T-helper 9 cell (primary cell): ENCODE data around the gene ACSF2.
A peak's percentile ranks its signal among the peaks of the same experiment; 100 is the strongest.
"Not testable (repeated sequence)": the region's sequence is repeated elsewhere in the genome, so short reads cannot be mapped to it uniquely, and the experiment has no call there.

Experiments used
- DNase-seq: peaks from one replicate; pipeline ENCODE4 v3.0.0-alpha.2; 2020
- total RNA-seq, 2 donors: gene quantifications; one replicate each; lab custom pipeline; 2026; lab: John Stamatoyannopoulos, UW

The ACSF2 gene, protein sequence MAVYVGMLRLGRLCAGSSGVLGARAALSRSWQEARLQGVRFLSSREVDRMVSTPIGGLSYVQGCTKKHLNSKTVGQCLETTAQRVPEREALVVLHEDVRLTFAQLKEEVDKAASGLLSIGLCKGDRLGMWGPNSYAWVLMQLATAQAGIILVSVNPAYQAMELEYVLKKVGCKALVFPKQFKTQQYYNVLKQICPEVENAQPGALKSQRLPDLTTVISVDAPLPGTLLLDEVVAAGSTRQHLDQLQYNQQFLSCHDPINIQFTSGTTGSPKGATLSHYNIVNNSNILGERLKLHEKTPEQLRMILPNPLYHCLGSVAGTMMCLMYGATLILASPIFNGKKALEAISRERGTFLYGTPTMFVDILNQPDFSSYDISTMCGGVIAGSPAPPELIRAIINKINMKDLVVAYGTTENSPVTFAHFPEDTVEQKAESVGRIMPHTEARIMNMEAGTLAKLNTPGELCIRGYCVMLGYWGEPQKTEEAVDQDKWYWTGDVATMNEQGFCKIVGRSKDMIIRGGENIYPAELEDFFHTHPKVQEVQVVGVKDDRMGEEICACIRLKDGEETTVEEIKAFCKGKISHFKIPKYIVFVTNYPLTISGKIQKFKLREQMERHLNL
- 15.2 to 20.5 reads per million in 2 donors for total RNA-seq

DNA sequence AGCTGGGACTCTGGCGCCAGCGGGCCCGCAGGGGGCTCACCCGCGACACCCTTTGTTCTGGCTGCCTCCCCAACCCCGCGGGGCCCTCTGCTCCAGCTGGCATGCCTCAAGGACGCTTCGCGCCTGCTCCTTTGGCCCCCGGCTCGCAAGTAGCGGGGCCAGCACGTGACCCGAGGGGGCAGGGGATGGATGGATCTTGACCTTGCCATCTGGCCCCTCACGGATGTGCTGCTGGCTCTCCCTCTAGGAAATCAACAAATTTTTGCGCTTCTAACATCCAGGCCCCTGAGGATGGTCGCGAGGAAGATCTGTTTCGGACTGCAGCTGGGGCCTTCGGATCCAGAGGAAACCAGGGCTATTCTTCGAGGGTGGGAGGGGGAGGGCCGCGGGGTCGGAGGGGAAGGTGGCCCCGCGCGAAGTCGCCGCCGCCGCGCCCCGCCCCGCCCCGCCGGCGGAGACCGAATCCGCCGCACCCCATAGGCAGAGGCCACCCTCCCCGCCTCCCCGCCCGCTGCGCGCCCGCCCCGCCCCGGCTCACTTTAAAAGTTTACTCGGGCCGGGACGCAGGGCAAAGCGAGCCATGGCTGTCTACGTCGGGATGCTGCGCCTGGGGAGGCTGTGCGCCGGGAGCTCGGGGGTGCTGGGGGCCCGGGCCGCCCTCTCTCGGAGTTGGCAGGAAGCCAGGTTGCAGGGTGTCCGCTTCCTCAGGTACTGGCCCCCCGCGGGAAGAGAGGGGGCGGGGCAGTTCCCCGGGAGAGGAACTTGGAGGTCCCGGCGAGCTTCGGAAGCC is at the start of gene ACSF2:
TSS of gene ACSF2 (plus strand) at position 537 of the 790 bp plus-strand sequence. CDS start at position 581, 44 bp downstream.
- peak; percentile 70 for DNase-seq

DNA sequence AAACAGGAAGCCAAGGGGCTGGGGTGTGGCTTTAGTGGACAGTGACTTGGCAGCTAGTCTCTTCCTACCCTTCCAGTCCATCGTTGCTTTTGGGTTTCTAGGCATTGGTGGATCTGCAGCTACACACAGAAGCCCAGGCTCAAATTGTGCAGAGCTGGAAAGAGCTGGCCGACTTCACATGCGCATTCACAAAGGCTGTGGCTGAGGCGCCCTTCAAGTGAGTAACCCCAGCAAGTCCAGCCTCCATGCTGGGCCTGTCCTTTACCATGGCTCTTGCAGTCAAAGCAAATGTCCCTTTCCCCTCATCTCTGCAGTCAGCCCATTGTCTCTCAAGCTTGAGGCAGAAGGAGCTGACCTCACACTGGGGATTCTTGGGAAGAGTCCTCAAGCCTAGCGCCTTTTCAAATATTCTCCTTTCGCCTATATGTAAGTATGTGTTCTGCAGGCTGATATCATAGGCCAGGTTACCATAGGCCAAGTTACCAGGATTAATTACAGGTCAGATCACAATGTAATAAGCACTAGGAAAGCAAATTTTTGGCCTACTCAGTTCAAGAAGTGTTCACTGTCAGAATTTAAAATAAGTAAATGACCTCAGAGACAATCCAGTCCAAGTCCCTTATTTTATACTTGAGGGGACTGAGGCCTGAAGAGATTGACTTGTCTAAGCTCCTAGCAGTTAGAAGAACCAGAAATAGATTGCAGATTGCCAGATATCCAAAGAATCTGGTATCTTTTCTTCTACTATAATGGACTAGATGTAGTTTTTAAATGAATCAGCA is 46.5 kb upstream of the ACSF2 start:
- DNase-seq, result no peak

DNA sequence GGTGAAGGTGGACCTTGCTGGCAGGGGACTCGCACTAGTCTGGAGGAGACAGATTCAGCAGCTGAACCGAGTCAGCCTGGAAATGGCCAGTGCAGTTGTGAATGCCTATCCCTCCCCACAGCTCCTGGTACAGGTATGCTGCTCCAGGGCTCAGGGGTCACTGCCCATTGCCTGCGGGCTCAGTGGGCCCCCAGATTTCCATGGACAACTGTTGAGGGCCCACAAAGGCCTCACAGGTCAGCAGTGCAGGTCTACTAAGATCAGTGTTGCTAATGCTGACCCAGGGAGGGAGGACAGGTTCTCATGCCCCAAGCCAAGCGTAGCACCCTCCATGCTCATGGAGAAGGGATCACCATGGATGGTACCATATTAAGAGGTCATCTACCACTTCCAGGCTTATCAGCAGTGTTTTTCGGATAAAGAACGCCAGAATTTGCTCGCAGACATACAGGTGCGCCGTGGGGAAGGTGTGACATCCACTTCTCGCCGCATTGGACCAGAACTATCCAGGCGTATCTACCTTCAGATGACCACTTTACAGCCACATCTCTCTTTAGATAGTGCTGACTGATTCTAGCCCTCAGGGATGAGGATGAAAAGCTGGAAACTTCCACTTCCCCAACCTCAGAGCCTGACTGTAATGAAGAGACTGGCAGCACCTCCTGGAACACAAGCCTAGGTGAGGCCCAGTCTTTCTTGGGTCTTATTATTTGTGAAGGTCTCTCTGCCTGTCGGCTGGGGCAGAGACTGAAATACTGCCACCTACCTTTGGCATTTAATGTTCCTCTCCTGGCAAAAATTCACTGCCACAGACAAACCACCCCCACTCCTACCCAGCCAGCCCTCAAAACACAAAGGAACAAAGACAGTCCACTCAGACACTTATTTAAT is 45.4 kb upstream of the ACSF2 start:
- no peak for DNase-seq

DNA sequence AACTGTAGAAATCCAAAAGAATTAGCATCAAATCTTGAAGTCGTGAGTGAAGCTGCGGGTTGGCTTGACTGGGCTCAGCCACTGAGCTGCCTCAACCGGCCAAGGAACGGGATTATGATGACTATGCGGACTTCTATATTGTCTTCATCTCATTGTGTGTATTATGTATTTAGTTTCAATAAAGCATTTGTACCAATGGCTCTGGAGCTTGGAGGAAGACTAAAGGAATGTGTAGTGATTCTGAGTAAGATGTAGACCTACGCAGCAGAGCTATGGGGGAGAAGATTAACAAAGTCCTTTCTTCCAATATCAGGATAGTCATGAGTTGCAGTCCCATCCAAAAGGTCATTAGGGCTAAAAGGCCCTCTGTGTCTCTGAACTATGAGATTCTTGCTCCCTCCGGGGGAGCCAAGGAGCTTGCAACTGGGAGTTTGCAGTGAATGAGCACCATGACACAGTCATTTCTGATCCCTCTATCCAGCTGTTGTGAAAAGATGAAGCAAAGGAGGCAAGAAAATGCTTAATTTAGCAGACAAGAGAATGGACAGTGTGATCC is 44.7 kb upstream of the ACSF2 start:
- DNase-seq, result no peak

DNA sequence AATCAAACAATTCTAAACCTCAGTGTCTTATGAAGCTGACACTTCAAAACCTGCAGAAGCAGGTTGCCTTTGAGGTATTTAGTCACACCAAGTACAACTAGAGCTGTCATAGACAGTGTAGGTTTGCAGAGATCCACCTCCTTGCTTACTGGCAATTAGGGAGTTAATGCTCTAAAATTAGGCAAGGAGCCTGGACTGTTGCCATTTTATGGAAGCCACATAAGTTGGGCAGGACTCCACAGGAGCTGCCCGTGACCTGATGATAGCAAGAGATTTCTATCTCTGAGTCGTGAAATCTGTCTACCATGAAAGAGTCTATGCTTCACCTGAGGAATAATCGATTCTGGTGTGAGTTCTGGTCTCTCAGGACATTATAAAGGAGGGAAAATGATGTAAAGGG is 44.1 kb upstream of the ACSF2 start:
- no peak for DNase-seq

DNA sequence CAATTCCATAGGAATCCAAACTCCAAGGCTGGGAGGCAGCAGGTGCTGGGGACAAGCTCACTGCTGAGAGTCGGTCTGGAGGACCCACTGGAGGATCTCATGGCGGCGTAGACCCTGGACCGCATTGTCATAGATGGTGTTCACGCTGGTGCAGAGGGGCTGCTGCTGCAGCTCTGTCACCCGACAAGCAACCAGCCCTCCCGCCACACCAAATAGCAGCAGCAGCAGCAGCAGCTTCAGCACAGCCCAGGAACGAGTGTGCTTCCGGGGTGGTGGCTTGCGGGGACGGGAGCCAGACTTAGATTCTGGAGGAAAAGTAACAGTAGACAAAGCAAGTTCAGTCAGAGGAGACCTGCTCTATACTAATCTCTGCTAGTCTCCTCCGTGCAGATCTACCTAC is 43.1 kb upstream of the ACSF2 start:
- DNase-seq, result no peak

DNA sequence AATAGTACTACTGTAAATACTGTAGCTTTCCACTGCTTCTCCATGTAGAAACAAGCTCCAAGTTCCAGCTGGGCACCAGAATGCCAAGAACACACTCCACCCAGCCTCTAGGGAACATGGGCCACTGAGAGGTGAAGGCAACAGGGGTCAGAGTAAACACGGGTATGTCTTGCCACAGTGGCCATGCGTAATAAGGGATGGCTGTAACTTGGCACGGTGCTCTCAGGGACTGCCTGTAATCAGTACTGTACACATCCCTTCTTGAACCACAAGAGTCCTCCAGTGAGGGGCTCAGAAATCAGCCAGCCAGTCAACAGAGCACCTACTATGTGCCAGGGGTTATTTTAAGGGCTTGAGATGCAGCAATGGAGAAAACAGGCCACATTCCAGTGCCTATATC is 39.5 kb upstream of the ACSF2 start:
- DNase-seq, result no peak

DNA sequence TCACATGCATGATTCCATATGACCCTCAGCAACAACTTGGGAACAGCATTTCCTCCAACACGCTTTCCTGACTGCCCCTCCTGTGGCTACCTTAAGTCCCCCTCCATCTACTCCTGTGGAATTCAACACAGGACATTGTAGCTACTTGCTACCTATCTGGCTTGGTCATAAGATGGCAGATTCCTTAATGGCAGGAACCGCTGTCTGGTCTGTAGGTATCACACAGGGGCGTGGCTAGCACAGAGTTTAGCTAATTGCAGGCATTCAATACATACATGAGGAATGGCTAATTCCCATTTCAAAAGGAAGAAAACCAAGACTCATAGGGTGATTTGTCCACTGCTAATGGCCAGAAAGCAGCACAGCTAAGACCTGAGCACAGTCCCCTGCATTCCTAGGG is 37.3 kb upstream of the ACSF2 start:
- DNase-seq, result no peak

DNA sequence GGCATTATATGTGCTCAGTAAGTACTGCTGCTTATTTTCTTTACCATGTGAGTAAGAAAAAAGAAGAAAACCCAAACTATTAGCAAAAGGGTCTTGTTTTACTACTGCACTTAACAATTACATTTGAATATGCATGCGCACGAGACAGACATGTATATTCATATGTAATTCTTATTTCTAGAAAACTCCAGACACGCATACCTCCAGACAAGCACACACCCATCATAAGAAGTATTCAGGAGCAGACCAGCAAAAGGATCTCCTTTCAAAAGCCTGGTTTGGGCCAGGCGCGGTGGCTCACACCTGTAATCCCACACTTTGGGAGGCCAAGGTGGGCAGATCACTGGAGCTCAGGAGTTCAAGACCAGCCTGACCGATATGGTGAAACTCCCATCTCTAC is 36.5 kb upstream of the ACSF2 start:
- no peak for DNase-seq

DNA sequence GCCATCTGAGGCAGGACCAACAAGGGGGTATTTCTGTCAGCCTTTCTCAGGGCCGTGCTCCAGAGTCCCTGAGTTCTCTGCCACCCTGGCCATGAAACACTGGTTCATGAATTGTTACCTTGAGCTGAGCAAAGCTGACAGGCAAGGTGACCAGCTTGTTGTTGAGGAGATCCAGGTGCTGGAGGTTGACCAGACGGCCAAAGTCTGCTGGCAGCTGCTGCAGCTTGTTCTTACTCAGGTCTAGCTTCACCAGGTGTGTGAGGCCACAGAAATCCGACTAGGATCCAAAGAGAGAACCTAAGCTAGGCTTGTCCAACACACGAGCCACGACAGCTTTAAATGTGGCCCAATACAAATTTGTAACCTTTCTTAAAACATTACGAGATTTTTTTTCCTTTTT is 33.4 kb upstream of the ACSF2 start:
- DNase-seq, result no peak

DNA sequence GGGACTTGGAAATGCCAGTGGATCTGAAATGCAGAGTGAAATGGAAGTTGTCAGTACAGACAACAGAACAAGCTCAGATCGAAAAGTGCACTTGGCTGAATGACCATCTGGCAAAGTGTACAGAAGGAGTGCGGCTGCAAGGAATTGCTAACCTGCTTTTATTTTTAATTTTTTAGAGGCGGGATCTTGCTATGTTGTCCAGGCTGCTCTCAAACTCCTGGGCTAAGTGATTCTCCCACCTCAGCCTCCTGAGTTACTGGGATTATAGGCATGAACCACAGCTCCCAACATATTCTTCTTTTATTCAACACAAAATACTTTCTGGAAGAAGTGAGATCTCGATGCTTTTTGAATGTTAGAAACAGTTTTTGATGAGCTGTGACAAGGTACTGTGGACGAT is 32.3 kb upstream of the ACSF2 start:
- DNase-seq, result no peak

DNA sequence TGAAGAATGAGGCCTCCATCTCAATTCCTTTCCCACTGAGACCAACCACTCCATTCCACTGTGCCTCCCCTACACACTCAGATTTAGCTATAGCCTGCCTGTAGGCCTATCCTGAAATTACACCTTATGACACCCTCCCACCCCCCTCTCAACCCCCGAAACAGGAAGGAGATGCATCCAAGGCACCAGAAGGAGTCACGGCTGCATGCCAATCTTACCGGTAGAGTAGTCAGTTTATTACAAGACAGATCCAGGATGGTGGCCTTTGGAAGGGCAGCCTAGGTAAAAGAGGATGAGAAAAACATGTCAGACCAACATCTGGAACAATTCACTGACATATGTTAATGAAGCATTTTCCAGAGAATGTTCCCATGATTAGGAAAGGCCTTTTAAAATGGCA is 31.3 kb upstream of the ACSF2 start:
- DNase-seq, result no peak

DNA sequence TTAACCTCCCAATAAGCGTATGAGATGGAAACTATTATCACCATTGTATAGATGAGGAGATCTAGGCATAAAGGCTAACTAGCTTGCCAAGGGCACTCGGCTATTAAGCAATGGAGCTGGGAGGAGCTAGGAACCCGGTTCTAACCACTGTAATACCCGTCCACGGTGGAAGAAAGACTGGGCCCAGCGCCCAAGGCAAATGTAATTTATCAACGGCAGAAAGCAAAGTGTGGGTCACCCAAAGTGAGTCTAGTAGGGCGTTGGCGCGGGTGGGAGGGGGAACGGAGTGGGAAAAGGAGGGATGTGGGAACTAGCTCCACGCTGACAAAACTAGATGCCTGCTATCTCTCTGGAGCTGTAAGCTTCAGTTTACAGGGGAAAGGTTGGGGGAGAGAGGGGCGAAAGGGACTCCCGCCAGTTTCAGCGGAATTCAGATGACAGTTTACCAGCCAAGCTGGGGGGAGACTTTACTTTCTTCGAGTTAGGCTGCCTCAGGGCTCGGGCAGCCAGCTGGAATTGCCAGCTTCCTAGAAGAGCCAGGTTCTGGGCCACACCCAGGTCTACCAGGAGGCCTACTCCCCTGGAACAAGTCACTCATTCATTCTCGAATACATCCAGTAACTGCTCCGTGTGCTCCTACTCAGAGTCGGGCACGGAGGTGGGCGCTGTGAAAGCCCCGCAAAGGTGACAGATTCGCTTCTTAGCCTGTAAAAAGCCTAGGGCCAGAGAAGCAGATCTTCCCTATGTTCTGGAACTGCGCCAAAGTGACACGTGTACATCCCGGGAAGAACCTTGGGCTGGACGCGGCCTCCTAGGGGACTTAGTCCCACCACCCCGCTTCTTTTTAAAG is 29.5 kb upstream of the ACSF2 start:
- no peak for DNase-seq

DNA sequence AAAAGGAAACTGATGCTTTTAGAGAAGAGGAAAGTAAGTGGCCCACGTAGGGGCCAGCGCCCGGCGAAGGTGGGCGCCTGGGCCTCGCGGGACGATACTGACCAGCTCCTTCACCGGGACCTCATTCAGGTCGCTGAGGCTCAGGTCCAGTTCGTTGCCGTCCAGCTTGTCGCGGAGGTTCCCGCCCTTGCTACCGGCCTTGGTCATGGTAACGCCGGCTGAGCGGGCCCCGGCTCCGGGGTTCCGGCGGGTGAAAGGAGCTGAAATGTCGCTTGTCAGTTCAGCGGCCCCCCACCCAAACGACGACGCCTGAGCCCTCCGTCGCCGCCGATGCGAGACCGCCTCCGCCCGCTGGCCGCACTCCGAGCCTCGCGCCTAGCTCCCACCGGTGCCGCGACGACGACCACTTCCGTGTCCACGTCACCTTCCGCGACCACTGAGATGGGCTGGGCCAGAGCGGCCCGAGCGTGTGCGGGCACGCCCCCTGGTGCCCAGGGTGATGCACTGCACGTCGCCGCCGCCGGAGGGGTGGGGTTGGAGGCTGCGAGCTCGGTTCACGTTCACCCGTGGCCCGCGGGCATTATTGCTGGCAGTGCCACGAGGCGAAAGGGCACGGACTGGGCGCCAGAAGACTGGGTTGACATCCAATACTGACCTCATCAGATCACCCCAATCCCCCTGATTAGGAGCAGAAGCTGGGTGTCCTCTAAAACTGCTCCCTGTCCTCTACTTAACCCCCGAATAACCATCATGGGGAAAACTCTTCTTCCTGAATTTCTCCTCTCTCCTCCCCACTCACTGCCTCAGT is 28.7 kb upstream of the ACSF2 start, which contains the start of gene LRRC59:
TSS of gene LRRC59 (minus strand) at position 413 of the 808 bp plus-strand sequence. CDS start at position 207, 206 bp downstream.
- peak; percentile 94 for DNase-seq

DNA sequence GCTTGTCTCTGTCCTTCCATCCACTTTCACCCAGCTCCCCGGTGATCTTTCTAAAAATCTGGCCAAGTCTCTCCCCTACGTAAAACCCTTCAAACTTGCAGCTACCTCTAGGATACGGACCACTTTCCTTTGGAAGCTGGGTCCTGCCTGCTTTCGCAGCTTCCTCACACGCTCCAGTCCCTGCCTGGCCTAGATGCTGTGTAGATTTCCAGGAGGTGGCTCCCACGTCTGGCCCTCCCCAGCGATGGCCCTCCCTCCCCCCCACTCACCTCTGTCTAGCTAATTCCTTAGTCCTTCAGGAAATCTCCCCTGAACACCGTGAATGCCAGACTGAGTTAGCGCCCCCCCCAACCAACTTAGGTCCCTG is 28.1 kb upstream of the ACSF2 start:
- no peak for DNase-seq

DNA sequence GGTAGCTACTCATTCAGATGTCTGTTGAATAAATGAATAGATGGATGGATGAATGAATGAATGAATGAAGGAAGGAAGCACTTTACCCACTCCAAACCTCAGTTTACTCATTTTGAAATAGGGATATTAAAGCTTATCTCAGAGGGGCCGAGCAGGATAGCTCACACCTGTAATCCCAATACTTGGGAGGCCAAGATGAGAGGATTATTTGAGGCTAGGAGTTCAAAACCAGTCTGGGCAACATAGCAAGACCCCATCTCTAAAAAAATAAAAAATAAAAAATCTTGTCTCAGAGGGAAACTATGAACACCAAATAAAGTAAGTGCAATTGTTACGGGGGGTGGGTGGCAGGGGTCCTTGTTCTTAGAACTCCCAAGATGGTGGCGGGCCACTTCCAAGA is 27.3 kb upstream of the ACSF2 start:
- not testable (repeated sequence) for DNase-seq

DNA sequence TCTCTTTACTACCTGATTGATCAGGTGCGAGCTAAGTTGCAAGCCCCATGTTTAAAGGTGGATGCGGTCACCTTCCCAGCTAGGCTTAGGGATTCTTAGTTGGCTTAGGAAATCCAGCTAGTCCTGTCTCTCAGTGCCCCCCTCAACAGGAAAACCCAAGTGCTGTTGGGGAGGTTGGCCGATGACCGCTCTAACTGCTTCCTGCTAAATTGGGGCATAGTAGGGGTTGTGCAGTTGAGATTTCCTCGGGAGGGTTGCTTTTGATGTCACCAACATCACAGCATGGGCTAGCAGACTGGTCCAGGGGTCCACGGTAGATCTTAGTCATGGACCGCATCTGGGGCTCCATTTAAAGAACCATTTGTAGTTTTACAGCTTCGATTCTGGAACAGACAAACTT is 26.4 kb upstream of the ACSF2 start:
- DNase-seq, result not testable (repeated sequence)

DNA sequence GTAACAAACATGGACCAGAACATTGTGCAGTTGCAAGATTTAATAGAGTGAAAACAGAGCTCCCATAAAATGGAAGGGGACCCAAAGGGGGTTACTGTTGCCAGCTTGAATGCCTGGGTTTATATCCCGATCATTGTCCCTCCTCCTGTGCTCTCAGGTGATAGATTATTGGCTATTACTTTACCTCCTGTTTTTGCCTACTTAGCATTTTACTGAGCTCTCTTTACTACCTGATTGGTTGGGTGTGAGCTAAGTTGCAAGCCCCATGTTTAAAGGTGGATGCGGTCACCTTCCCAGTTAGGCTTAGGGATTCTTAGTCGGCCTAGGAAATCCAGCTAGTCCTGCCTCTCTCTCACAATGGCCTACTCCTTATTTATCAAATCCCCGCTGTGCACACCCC is 20.7 kb upstream of the ACSF2 start:
- DNase-seq, result not testable (repeated sequence)

DNA sequence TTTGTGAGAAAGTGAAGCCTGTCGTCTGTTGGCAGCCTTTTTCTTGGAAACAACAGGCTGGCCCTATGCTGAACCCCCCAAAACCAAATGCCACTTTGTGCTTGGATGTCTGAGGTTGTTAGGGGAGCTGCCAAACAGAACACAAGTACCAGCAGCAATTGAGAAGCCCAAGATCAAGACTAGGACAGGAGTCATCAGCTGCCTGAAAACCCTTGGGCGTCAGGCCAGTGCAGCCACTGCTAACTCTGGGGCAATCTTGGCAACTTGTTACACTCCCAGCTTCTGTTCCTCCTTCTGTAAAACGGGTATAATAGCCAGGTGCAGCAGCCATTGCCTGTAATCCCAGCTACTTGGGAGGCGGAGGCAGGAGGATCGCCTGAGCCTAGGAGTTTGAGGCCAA is 19.4 kb upstream of the ACSF2 start:
- no peak for DNase-seq
